ENCODE results near the gene ADH6. TPM values are rescaled to one million over a fixed set of nuclear protein-coding genes. Genes with fewer than 3 reads are reported as not detected.
A peak's percentile ranks its signal among the peaks of the same experiment; 100 is the strongest.

The ADH6 gene
- polyA plus RNA-seq (2011; rRNA removed) (0.02 and 0.05 TPM in 2 replicates), polyA minus RNA-seq (2011; rRNA and poly(A)+ RNA removed) (not detected in 2 replicates)

DNA sequence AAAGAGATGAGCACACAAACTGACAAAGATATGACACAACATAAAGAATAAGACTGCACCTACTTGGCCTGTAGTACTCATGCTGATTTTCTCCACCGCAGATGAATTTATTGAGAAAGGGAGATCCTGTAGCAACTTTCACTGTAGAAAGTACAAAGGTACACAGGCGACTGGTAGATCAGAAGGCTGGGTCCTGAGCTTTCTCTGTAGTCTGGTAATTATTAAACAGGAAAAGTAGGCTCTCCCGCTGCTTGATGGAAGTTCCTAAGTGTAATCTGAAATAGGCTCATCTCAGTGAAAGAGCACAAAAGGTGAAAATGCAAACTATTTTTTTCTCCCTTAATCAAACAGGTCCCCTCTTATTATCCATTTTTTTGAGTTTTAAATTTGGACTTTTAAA is at the start of gene ADH6:
TSS of gene ADH6 (minus strand) at position 175 of the 400 bp plus-strand sequence. CDS start at position 81, 94 bp downstream.
- CTCF ChIA-PET: no interaction called here
- Histone ChIP-seq H3K27me3 (ENCODE audit: control insufficient read depth, insufficient read depth, low read length) (no peaks in the 10 kb centered on the region), H3K36me3 (ENCODE audit: control insufficient read depth, insufficient read depth, low read length) (no peaks in the 10 kb centered on the region), H3K4me3 (ENCODE audit: low read depth, low read length) (no peak within 1 kb of the TSS)
- DNase-seq (ENCODE audit: low read depth): no peak
- TF ChIP-seq, protein P1, sequence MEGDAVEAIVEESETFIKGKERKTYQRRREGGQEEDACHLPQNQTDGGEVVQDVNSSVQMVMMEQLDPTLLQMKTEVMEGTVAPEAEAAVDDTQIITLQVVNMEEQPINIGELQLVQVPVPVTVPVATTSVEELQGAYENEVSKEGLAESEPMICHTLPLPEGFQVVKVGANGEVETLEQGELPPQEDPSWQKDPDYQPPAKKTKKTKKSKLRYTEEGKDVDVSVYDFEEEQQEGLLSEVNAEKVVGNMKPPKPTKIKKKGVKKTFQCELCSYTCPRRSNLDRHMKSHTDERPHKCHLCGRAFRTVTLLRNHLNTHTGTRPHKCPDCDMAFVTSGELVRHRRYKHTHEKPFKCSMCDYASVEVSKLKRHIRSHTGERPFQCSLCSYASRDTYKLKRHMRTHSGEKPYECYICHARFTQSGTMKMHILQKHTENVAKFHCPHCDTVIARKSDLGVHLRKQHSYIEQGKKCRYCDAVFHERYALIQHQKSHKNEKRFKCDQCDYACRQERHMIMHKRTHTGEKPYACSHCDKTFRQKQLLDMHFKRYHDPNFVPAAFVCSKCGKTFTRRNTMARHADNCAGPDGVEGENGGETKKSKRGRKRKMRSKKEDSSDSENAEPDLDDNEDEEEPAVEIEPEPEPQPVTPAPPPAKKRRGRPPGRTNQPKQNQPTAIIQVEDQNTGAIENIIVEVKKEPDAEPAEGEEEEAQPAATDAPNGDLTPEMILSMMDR (IDR thresholded peaks at IDR 0.05; ENCODE audit: insufficient read depth, low read depth, low read length): no peak
- POLR2A ChIA-PET: no interaction called here

GRCh38 chr4:99264927-99265326 is 45.9 kb upstream of the ADH6 start:
- H3K4me3 ChIP-seq (ENCODE audit: low read depth, low read length): no peak overlapping the region
- POLR2A ChIA-PET: no interaction called here
- CTCF ChIA-PET: interaction anchor here (0.8 kb wide), 1 partner anchor 29 kb away, joined by 3 read pairs; no protein-coding TSS in a partner anchor
- H3K27me3 ChIP-seq (ENCODE audit: control insufficient read depth, insufficient read depth, low read length): no peaks in the 10 kb centered on the region
- no peaks in the 10 kb centered on the region for H3K36me3 ChIP-seq (ENCODE audit: control insufficient read depth, insufficient read depth, low read length)
- TF ChIP-seq, protein P1 (IDR thresholded peaks at IDR 0.05; ENCODE audit: insufficient read depth, low read depth, low read length): no peak
- peak; percentile 4 for DNase-seq (ENCODE audit: low read depth)

DNA sequence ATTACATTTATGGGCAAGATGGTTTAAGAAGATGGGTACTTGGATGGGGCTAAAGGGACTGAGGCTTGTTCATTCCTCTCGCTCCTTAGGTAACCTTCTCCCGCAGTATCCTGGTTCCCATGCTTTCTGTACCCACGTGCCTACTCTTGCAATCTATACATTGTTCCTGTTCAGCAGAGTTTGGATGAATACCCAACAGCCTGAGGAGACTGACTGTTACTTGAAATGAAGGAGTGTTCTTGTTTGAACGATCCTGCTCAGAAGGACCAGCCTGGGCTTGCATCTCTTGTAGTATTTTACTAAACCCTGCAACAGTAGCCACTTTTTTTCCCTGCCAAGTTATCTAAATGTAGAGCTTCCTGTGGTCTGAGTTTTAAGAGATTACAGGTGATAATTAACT is 33.7 kb upstream of the ADH6 start:
- Histone ChIP-seq H3K27me3 (ENCODE audit: control insufficient read depth, insufficient read depth, low read length) (no peaks in the 10 kb centered on the region), H3K4me3 (ENCODE audit: low read depth, low read length) (no peak overlapping the region), H3K36me3 (ENCODE audit: control insufficient read depth, insufficient read depth, low read length) (no peaks in the 10 kb centered on the region)
- ChIA-PET POLR2A (no interaction called here), CTCF (no interaction called here)
- TF ChIP-seq, protein P1 (IDR thresholded peaks at IDR 0.05; ENCODE audit: insufficient read depth, low read depth, low read length): no peak
- no peak for DNase-seq (ENCODE audit: low read depth)

GRCh38 chr4:99248714-99249113 is 29.7 kb upstream of the ADH6 start:
- CTCF ChIA-PET: no interaction called here
- TF ChIP-seq, protein P1 (IDR thresholded peaks at IDR 0.05; ENCODE audit: insufficient read depth, low read depth, low read length): no peak
- POLR2A ChIA-PET: no interaction called here
- no peak overlapping the region for H3K4me3 ChIP-seq (ENCODE audit: low read depth, low read length)
- no peaks in the 10 kb centered on the region for H3K27me3 ChIP-seq (ENCODE audit: control insufficient read depth, insufficient read depth, low read length)
- DNase-seq (ENCODE audit: low read depth): no peak
- no peaks in the 10 kb centered on the region for H3K36me3 ChIP-seq (ENCODE audit: control insufficient read depth, insufficient read depth, low read length)

- ChIA-PET CTCF (no interaction called here), POLR2A (no interaction called here)
- H3K4me3 ChIP-seq (ENCODE audit: low read depth, low read length): no peak overlapping the region
- DNase-seq (ENCODE audit: low read depth): no peak
- no peaks in the 10 kb centered on the region for H3K27me3 ChIP-seq (ENCODE audit: control insufficient read depth, insufficient read depth, low read length)
- TF ChIP-seq, protein P1 (IDR thresholded peaks at IDR 0.05; ENCODE audit: insufficient read depth, low read depth, low read length): no peak
- no peaks in the 10 kb centered on the region for H3K36me3 ChIP-seq (ENCODE audit: control insufficient read depth, insufficient read depth, low read length)
Measured at GRCh38 chr4:99235955-99236354, 16.9 kb upstream of the ADH6 start.
